IPS-NIHi7 (cell line): ENCODE results near the gene TMEM52.
"Not testable (repeated sequence)": the region's sequence is repeated elsewhere in the genome, so short reads cannot be mapped to it uniquely, and the experiment has no call there.

Experiments
- DNase-seq: peaks from one replicate; pipeline ENCODE4 v3.0.0; 2012; ENCODE audit warnings: mixed read lengths; ENCODE audit errors: extremely low spot score

Gene TMEM52

DNA sequence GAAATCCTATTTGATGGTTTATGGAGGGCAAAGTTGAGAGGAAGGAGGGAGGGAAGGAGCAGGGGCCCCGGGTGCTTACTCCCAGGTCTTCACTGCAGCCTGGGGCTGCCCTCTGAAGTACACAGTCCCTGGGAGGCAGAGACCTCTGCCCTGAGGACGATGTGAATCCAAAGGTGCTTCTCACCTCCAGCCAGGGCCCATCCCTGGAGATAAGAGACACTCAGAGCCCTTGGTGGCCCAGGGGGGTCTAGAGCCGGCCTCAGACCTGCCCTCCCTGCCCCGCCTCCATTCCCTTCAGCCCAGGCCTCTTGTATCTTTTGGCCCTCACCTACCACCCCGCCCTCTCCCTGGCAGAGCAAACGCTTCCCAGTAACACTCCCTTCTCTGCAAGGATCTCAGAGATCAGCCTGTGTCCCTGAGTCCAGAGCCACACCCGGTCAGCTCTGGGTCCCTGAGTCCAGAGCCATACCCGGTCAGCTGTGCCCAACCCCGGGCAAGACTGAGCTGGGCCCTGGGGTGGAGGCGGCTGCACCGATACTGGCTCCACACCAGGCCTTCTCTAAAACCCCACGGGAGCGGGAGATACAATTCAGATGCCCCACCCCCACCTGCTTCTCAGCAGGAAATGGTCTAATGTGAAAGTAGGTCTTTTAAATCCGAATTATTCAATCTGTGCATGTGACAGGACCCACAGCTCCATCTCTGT, 24.6 kb downstream of the TMEM52 start:
- DNase-seq: peak; percentile 41

DNA sequence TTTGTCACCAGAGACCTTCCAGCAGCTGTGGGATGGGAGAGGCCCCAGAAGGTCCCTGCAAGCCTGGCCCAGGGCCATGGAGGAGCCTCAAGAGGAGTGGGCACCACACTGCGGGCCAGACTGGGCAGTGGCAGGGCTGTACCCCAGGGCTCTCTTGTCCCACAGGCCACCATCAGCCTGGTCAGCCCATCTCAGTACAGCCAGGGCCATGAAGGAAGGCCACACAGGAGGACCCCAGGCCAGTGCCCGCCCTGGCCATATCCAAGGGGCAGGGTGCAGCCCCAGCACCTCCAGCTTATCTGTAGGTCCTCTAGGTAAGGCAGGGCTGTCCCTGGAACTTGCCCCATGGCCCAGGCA, 25.1 kb downstream of the TMEM52 start:
- no peak for DNase-seq

GRCh38 chr1:1893291-1893985, 25.6 kb downstream of the TMEM52 start:
- no peak for DNase-seq

GRCh38 chr1:1892763-1893120, 26.3 kb downstream of the TMEM52 start:
- no peak for DNase-seq

GRCh38 chr1:1892079-1892762, 26.9 kb downstream of the TMEM52 start:
- no peak for DNase-seq

DNA sequence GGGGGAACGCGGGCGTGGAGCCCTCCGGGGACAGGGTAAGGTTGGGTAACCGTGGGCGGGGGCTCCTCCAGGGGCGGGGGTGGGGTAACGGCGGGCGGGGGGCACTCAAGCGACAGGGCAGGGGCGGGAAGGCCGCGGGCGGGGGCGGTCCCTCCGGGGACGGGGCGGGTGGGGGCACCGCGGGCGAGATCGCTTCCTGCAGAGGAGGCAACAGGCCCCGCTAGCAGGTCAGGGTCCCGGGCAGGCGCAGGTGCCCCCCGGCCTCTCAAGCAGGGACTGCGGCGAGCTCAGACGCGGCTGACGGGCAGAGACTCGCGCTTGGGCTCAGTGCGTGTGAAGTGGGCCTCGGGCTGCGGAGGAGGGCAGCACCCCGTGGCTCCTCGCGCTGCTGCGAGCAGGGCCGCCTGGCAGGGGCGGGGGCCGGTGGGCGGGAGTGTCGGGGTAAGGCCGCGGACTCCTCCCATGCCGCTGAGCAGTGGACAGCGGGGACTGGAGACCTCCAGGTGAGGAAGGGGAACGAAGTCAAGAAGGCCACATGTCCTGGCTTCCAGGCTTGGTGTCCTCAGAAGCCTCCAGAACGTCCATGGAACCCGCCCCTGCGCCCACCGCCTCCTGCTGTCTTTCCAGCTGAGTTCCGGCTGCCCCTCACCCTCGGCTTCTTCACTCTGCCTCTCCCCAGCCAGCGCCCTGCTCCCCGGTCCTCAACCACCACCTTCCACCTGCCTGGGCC, 27.6 kb downstream of the TMEM52 start:
- peak; percentile 73 for DNase-seq

DNA sequence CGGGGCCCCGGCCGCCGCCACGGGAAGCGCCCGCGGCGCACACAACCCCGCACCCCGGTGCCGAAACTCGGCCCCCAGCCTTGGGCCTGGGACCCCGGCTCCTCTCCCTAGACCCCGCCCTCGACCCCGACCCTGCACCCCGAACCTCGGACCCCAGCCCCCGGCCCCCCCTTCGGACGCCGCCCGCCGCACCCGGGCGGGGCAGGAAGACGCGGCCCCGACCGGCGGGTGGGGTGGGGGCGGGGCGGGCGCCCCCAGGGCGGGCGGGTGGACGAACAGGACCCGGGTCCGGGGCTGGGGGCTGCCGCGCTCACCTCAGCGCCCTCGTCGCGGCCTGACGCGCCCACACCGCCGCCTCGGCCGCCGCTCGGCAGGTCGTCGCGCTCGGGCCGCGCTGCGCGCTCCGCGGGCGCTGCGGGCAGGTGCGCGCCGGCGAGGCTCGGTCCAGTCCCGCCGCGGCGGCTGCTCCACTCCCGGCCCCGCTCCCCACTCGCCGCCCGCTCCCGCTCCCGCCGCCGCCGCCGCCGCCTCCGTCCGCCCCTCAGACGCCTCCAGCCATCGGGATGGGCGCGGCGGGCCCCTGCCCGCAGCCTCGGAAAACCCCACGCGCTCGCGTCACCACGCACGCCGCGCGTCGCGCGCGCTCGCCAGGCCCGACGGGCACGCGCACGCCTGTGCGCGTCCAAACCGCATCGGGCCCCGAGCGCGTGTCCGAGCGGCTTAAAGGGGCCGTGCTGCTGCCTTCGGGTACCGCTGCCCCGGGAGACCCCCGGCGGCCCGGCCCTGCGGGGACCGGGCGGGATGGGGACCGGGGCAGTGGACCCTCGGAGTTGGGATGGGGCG, 28.4 kb downstream of the TMEM52 start, which contains the start of gene GNB1:
GNB1 (minus strand) TSS at position 582 of the 843 bp plus-strand sequence. CDS start 65,634 bp downstream, outside the sequence.
- peak; percentile 93 for DNase-seq

GRCh38 chr1:1889847-1890505, 29.1 kb downstream of the TMEM52 start:
- DNase-seq: peak; percentile 54

- no peak for DNase-seq
Measured at GRCh38 chr1:1889090-1889750, 29.9 kb downstream of the TMEM52 start.

DNA sequence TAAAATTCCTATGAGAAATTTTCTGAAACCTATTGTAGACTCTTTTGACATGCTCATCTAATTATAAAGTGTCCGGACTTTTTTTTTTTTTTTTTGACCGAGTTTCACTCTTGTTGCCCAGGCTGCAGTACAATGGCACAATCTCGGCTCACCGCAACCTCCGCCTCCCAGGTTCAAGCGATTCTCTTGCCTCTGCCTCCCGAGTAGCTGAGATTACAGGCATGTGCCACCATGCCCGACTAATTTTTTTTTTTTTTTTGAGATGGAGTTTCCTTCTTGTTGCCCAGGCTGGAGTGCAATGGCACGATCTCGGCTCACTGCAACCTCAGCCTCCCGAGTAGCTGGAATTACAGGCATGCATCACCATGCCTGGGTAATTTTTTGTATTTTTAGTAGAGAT, 35.2 kb downstream of the TMEM52 start:
- not testable (repeated sequence) for DNase-seq

DNA sequence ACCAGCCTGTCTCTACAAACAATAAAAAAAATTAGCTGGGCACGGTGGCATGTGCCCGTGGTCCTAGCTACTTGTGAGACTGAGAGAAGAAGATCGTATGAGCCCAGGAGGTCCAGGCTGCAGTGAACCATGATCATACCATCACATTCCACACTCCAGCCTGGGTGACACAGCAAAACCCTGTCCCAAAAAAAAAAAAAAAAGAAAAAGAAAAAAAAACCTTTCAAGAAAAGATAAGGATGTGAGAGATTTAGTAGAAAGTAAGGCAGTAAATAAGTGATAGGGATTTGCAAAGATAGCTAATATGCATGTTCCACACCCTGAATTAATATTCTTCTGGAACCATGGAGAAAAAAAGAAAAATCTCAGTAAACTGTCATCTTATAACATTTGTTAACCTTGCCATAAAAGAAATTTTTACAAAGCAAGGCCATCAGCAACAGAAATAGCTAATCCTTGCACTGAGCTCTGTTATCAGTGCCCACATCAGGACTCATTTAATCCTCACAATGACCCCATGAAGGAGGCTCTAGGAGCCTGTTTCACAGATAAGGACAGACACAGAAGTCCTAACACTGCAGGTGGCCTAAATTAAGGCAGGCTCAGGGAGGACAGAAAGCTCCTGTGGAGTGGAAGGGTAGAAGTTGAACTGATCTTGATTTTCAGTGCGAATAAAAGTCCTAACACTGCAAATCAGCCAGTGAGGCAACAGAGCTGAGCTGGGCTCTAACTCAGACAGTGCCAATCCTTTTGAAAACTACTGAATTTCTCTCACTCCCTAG, 35.8 kb downstream of the TMEM52 start:
- no peak for DNase-seq

DNA sequence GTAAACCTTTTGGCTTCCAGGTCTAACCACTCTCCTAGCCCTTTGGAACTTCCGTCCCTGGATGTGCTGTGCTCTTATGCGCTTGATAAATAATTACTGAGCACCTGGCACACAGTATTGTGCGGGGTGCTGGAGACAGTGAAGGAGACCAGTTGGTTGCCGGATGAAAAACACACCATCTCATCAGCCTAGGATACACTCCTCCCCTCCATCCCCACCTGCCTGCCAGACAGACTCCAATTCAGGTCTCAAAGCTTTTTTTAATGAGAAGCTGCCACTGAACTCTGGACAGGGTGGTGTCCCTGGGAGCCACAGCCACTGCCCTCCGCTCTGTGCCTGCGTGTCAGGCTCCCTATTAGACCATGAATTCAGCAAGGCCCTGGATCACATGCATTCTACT, 37.4 kb downstream of the TMEM52 start:
- DNase-seq: no peak

GRCh38 chr1:1880617-1881312, 38.3 kb downstream of the TMEM52 start:
- no peak for DNase-seq

- no peak for DNase-seq
Measured at GRCh38 chr1:1879942-1880341, 39.1 kb downstream of the TMEM52 start.

DNA sequence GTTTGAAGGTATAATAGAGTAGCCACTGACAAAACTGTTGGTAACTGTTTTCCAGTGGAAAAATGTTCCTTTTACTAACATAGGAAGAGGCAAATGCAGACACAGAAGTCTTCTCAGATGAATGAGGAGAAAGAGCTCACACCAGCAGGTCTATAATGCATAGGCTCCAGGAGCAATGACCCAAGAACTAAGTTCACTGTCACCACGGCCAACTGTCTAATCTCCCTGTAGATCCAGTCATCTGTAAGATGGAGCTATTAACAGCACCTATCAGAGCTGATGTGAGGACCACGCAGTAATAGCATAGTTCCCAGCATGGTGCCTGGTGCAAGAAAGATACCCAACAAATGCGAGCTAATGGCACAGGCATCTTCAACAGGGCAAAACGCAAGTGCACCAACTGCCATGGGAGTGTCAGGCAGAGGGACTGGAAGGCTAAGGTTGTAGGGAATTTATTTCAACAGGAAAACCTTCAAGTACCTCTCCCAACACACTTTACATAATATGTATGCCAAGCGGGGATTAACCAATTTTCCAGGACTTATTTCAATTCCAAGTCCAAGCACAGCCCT, 41.1 kb downstream of the TMEM52 start:
- DNase-seq: no peak

GRCh38 chr1:1876335-1876930, 42.6 kb downstream of the TMEM52 start:
- DNase-seq: no peak

GRCh38 chr1:1875932-1876331, 43.1 kb downstream of the TMEM52 start:
- DNase-seq: no peak

GRCh38 chr1:1874901-1875300, 44.2 kb downstream of the TMEM52 start:
- DNase-seq: no peak
